GM12892 (cell line): Measurements from ENCODE around the gene DST.

Source experiments
- POLR2A ChIP-seq: IDR thresholded peaks from 2 replicates; pipeline ENCODE4 v1.6.1; 2011; ENCODE audit warnings: low read depth, low read length, control low read depth
- POLR2AphosphoS5 ChIP-seq: IDR thresholded peaks from 2 replicates; pipeline ENCODE4 v1.6.1; 2011; ENCODE audit warnings: low read depth, low read length, control low read depth

GRCh38 chr6:56689663-56690062, 47.0 kb upstream of the DST start:
- no peak for TF ChIP-seq POLR2AphosphoS5
- TF ChIP-seq POLR2A = no peak
